Measurements from ENCODE around the gene ACSL3.

GRCh38 chr2:222915092-222915957, 54.5 kb downstream of the ACSL3 start:
- TF ChIP-seq EZH2phosphoT487 (IDR thresholded peaks at IDR 0.05; ENCODE audit: insufficient read depth, low read depth) (no peak), EZH2 (IDR thresholded peaks at IDR 0.05; ENCODE audit: insufficient read depth, poor library complexity, severe bottlenecking) (no peak)

Measured in GM23248 (cell line).